ENCODE data around the gene GRID2. TPM values are rescaled to one million over a fixed set of nuclear protein-coding genes. Genes with fewer than 3 reads are reported as not detected.

Gene GRID2
- total RNA-seq, 2 donors from 2014 or later: 0.28 TPM; not detected in 1

- Histone ChIP-seq H3K4me1 (ENCODE audit: control insufficient read depth in 1 of 2, low read depth in 2 of 2) (no peaks in the 10 kb centered on the region), H3K27ac (no peak overlapping the region), H3K27me3 (replicated peaks; ENCODE audit: insufficient read depth) (no peaks in the 10 kb centered on the region), H3K4me3 (no peak overlapping the region), H3K9me3 (no peaks in the 10 kb centered on the region), H3K36me3 (no peaks in the 10 kb centered on the region)
- TF ChIP-seq CTCF (IDR thresholded peaks at IDR 0.05): no peak
- DNase-seq (ENCODE audit: low spot score) (no peak), ATAC-seq (ENCODE audit: insufficient number of reproducible peaks, low FRiP score, low read depth) (no peak)
Observed at GRCh38 chr4:92600638-92601037, 296.9 kb downstream of the GRID2 start.

GRCh38 chr4:92606227-92606626, 302.5 kb downstream of the GRID2 start:
- Histone ChIP-seq H3K4me1 (ENCODE audit: control insufficient read depth in 1 of 2, low read depth in 2 of 2) (no peaks in the 10 kb centered on the region), H3K4me3 (no peak overlapping the region), H3K27ac (no peak overlapping the region), H3K36me3 (no peaks in the 10 kb centered on the region), H3K9me3 (no peaks in the 10 kb centered on the region), H3K27me3 (replicated peaks; ENCODE audit: insufficient read depth) (no peaks in the 10 kb centered on the region)
- TF ChIP-seq CTCF (IDR thresholded peaks at IDR 0.05): no peak
- DNase-seq (ENCODE audit: low spot score): no peak
- ATAC-seq (ENCODE audit: insufficient number of reproducible peaks, low FRiP score, low read depth): no peak

GRCh38 chr4:92615049-92615448, 311.3 kb downstream of the GRID2 start:
- H3K4me3 ChIP-seq: no peak overlapping the region
- DNase-seq (ENCODE audit: low spot score) (no peak), ATAC-seq (ENCODE audit: insufficient number of reproducible peaks, low FRiP score, low read depth) (no peak)
- no peak overlapping the region for H3K27ac ChIP-seq
- TF ChIP-seq CTCF (IDR thresholded peaks at IDR 0.05): no peak
- no peaks in the 10 kb centered on the region for H3K36me3 ChIP-seq
- no peaks in the 10 kb centered on the region for H3K4me1 ChIP-seq (ENCODE audit: control insufficient read depth in 1 of 2, low read depth in 2 of 2)
- H3K27me3 ChIP-seq (replicated peaks; ENCODE audit: insufficient read depth): no peaks in the 10 kb centered on the region
- no peaks in the 10 kb centered on the region for H3K9me3 ChIP-seq

DNA sequence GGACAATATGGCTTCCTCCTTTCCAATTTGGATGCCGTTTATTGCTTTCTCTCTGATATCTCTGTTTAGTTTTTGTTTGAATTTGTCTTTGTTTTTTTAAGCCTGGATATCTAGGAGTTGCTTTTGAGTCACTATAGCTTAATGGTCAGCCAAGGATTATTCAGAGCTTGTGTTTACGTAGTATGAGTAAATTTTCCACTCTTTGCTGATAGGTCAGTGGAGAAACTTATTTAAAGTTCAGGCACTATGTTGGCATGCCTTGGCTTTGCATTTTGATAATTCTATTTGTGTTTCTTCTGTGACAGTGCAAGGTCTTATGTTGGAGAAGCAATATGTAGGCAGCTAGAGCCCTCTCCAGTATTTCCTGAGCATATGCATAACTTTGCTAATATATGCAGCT, 315.2 kb downstream of the GRID2 start:
- no peak overlapping the region for H3K27ac ChIP-seq
- no peaks in the 10 kb centered on the region for H3K36me3 ChIP-seq
- H3K4me1 ChIP-seq (ENCODE audit: control insufficient read depth in 1 of 2, low read depth in 2 of 2): no peaks in the 10 kb centered on the region
- no peak for TF ChIP-seq CTCF (IDR thresholded peaks at IDR 0.05)
- no peaks in the 10 kb centered on the region for H3K9me3 ChIP-seq
- DNase-seq (ENCODE audit: low spot score): no peak
- no peak overlapping the region for H3K4me3 ChIP-seq
- ATAC-seq (ENCODE audit: insufficient number of reproducible peaks, low FRiP score, low read depth): no peak
- no peaks in the 10 kb centered on the region for H3K27me3 ChIP-seq (replicated peaks; ENCODE audit: insufficient read depth)

- DNase-seq (ENCODE audit: low spot score) (no peak), ATAC-seq (ENCODE audit: insufficient number of reproducible peaks, low FRiP score, low read depth) (no peak)
- H3K9me3 ChIP-seq: no peaks in the 10 kb centered on the region
- H3K4me1 ChIP-seq (ENCODE audit: control insufficient read depth in 1 of 2, low read depth in 2 of 2): no peaks in the 10 kb centered on the region
- H3K27me3 ChIP-seq (replicated peaks; ENCODE audit: insufficient read depth): no peaks in the 10 kb centered on the region
- no peak overlapping the region for H3K4me3 ChIP-seq
- H3K27ac ChIP-seq: no peak overlapping the region
- TF ChIP-seq CTCF (IDR thresholded peaks at IDR 0.05): no peak
- H3K36me3 ChIP-seq: no peaks in the 10 kb centered on the region
Observed at GRCh38 chr4:92629302-92629701, 325.5 kb downstream of the GRID2 start.

All from thoracic aorta (tissue), 2 donors.